RPMI8226 (cell line): ENCODE data around the gene USP3.
"Not testable (repeated sequence)": the region's sequence is repeated elsewhere in the genome, so short reads cannot be mapped to it uniquely, and the experiment has no call there.

Source experiments
- DNase-seq: peaks from one replicate; pipeline ENCODE4 v3.0.0-alpha.2; 2015

The USP3 gene

DNA sequence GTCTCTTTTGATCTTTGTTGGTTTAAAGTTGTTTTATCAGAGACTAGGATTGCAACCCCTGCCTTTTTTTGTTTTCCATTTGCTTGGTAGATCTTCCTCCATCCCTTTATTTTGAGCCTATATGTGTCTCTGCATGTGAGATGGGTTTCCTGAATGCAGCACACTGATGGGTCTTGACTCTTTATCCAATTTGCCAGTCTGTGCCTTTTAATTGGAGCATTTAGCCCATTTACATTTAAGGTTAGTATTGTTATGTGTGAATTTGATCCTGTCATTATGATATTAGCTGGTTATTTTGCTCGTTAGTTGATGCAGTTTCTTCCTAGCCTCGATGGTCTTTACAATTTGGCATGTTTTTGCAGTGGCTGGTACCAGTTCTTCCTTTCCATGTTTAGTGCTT is 116.4 kb downstream of the USP3 start:
- not testable (repeated sequence) for DNase-seq

GRCh38 chr15:63623232-63623969 is 119.0 kb downstream of the USP3 start:
- no peak for DNase-seq

DNA sequence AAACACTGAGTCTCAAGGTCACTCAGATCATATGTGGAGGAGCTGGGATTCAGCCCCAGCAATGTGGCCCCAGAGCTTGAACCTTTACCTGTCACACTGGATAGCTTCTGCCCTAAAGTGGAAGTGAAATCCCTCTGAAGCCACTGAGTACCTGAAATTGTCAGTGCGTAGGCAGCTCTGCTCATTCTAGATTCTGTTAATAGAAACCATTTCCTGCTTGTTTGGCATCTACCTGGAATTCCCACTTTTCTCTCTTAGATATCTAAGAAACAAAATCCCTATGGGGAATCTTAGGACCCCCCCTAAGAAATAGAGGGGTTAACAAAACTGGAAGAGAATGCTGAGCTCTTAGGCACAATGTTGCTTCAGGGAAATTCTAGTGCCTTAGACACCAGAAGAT is 122.6 kb downstream of the USP3 start:
- DNase-seq, result no peak

GRCh38 chr15:63628123-63628822 is 123.9 kb downstream of the USP3 start:
- DNase-seq, result no peak

DNA sequence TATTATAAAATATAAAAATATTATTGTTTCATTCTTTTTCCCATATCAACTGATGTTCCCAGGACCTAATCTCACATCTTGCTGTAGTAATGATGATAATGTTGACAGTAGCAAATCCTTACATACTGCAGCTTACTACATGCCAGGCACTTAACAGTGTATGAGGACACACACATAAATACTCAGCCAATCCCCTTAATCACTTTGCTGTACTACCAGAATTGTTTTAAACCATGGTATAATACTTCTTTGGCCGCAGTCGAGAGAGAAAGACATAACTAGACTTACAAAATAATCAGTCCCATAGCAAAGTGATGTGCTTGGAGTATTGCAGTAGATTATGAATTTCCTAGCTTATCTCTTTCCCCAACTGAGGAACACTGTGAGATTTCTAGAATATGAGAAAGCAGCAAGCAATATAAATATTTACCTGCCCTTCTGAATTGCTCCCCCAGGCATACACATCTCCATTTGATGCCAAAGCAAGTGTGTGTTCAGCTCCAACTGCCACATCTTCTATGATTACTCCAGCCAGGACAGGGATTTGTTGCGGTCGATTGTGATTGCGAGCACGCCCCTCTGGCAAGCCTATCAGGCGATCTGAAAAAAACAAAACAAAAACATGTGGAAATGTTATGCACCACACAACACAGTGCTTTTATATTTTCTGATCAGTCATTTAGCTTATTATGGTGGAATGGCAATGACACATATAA is 125.8 kb downstream of the USP3 start:
- DNase-seq, result no peak

DNA sequence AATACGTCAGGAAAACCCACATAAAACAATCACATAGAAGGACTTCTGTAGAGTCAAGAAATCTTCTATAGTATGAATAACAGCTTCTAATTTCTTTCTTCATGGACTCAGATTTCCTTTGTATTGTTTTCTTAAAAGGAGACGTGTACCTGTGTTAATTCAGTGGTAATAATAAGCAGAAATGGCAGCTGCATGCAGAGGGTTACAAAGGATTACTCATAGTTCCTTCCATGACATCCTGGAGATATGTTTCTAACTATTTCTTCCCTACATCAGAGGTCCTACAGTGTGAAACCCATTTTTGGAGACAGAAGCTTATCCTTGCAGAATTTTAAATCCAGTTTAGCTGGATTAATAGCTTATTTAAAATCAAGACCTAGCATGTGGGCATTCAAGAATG is 128.9 kb downstream of the USP3 start:
- DNase-seq, result no peak

- DNase-seq, result no peak
Observed at GRCh38 chr15:63634154-63634553, 129.8 kb downstream of the USP3 start.

DNA sequence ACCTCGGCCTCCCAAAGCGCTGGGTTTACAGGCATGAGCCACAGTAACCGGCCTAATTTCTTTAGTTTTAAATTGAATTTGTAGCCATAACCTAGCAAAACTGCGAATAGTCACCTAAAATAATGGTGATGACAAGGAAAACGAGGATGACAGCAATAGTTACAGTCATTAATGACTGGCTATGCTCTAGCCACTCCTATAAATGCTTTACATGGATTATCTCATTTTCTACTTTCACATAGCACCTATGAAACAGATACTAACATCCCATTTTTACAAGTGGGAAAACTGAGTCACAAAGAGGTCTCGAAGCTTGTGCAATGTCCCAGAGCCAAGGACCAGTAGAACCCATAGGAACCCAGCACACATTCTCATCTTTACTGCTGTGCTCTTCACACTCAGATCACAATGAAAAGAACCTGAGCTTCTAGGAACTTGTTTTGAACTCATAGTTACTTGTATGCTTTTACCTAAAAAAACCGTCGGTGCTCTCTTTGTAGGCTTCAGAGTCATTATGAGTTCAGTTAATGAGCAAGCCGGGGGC is 132.2 kb downstream of the USP3 start:
- no peak for DNase-seq

GRCh38 chr15:63638839-63639238 is 134.4 kb downstream of the USP3 start:
- DNase-seq, result no peak

- DNase-seq, result no peak
Observed at GRCh38 chr15:63640146-63640545, 135.8 kb downstream of the USP3 start.
